GM19043 (cell line): ENCODE data around the gene CCDC85B.

Source experiments
- ATAC-seq: cut with Tn5 transposase; IDR thresholded peaks from one replicate; pipeline ENCODE4 v1.9.1; 2021; ENCODE audit warnings: low read depth; ENCODE audit not compliant: unreplicated experiment

The CCDC85B gene

GRCh38 chr11:65927904-65928397, 37.5 kb downstream of the CCDC85B start:
- no peak for ATAC-seq

DNA sequence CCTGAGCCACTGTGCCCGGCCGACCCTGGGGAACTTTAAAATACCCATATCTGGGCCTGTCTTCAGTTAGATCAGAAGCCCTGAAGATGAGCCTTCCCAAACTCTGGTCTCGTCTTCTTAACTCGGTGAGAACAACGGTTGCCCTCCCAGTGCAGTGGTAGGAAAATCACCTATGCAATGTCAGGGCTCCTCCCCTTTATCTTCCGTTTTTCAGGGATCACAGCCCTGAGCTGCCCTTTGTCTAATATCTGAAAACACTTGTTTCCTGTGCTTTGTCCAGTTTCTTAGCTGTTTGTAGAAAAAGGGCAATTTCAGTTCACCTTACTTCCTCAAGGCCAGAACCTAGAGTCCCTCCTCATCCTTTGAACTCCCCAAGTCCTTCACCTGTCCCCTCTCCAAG, 38.2 kb downstream of the CCDC85B start:
- ATAC-seq: no peak

- no peak for ATAC-seq
Observed at GRCh38 chr11:65931773-65932557, 41.5 kb downstream of the CCDC85B start.

DNA sequence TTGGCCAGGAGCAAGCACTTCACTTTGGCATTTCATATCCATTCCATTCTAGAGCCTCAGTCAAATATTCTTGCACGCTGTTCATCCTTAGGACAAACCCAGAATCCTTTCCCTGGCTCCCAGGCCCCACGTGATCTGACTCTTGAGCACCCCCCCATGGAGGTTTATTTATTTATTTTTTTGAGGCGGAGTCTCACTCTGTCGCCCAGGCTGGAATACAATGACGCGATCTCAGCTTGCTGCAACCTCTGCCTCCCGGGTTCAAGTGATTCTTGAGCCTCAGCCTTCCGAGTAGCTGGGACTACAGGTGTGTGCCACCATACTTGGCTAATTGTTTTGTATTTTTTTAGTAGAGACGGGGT, 42.1 kb downstream of the CCDC85B start:
- ATAC-seq: no peak

- ATAC-seq: no peak
Observed at GRCh38 chr11:65934014-65934413, 43.5 kb downstream of the CCDC85B start.

GRCh38 chr11:65937766-65938165, 47.3 kb downstream of the CCDC85B start:
- no peak for ATAC-seq
